OCI-LY7 (cell line): Measurements from ENCODE around the gene SOX18. TPM values are rescaled to one million over a fixed set of nuclear protein-coding genes. Genes with fewer than 3 reads are reported as not detected.

Experiments
- BruUV-seq: library from RNA; stranded (reverse); fragments of 400-500 nt; replicated peaks from 2 replicates; lab custom pipeline; 2021; lab: Mats Ljungman, UMichigan
- CTCF ChIA-PET: fragments of 300-600 bp; sonication (Branson Sonifier 250); formaldehyde crosslinking; loops from one replicate; lab custom pipeline; 2022; ENCODE audit warnings: antibody characterized with exemption; ENCODE audit not compliant: unreplicated experiment; lab: Charles Lee
- POLR2A ChIA-PET: fragments of 300-600 bp; sonication (Branson Sonifier 250); formaldehyde crosslinking; loops from one replicate; lab custom pipeline; 2022; ENCODE audit warnings: antibody characterized with exemption; lab: Charles Lee
- DNase-seq: peaks from one replicate; pipeline ENCODE4 v3.0.0-alpha.2; 2015; ENCODE audit warnings: low spot score
- H2AFZ ChIP-seq: fragments of 200-600 bp; sonication (generic), shearing (Covaris generic); 2 replicates; pipeline ENCODE4 v1.6.1; 2014; ENCODE audit warnings: mild to moderate bottlenecking, antibody characterized with exemption, low read length, moderate library complexity
- H3K27ac ChIP-seq: fragments of 200-600 bp; sonication (generic); 2 replicates; pipeline ENCODE4 v1.5.1; 2014; ENCODE audit warnings: mixed run types, low read depth, mild to moderate bottlenecking, moderate library complexity, low read length, inconsistent platforms; ENCODE audit not compliant: poor library complexity, severe bottlenecking
- H3K36me3 ChIP-seq: fragments of 200-600 bp; sonication (generic); 2 replicates; pipeline ENCODE4 v1.6.1; 2014; ENCODE audit warnings: mild to moderate bottlenecking, antibody characterized with exemption, low read length, moderate library complexity, mixed read lengths; ENCODE audit not compliant: insufficient read depth
- H3K4me1 ChIP-seq: fragments of 200-600 bp; sonication (generic); 2 replicates; pipeline ENCODE4 v1.5.1; 2014; ENCODE audit warnings: mild to moderate bottlenecking, low read length; ENCODE audit not compliant: insufficient read depth, poor library complexity, severe bottlenecking
- H3K4me2 ChIP-seq: fragments of 200-600 bp; sonication (generic); 2 replicates; pipeline ENCODE4 v1.6.1; 2014; ENCODE audit warnings: mild to moderate bottlenecking, low read length
- H3K4me3 ChIP-seq: fragments of 200-600 bp; sonication (generic); 2 replicates; pipeline ENCODE4 v1.5.1; 2014; ENCODE audit warnings: mild to moderate bottlenecking, low read depth, low read length; ENCODE audit not compliant: poor library complexity, severe bottlenecking
- H3K79me2 ChIP-seq: fragments of 200-600 bp; sonication (generic); 2 replicates; pipeline ENCODE4 v1.6.1; 2016; ENCODE audit warnings: low read depth, mild to moderate bottlenecking, low read length, moderate library complexity, mixed read lengths; ENCODE audit not compliant: insufficient read depth
- H3K9me2 ChIP-seq: fragments of 200-600 bp; sonication (generic); 2 replicates; pipeline ENCODE4 v1.6.1; 2016; ENCODE audit warnings: mild to moderate bottlenecking, low read length, mixed read lengths; ENCODE audit not compliant: insufficient read depth
- H3K9me3 ChIP-seq: fragments of 200-600 bp; sonication (generic); 2 replicates; pipeline ENCODE4 v1.6.1; 2014; ENCODE audit warnings: mild to moderate bottlenecking, mixed run types, low read length, mixed read lengths
- H4K20me1 ChIP-seq: fragments of 200-600 bp; sonication (generic); 2 replicates; pipeline ENCODE4 v1.6.1; 2014; ENCODE audit warnings: mild to moderate bottlenecking, antibody characterized with exemption, low read length, moderate library complexity, mixed read lengths; ENCODE audit not compliant: insufficient read depth
- EZH2phosphoT487 ChIP-seq: fragments of 200-600 bp; sonication (generic); IDR thresholded peaks from 2 replicates; pipeline ENCODE4 v1.6.1; 2018; ENCODE audit warnings: low read depth, borderline replicate concordance, mild to moderate bottlenecking, mixed run types, antibody characterized with exemption, low read length, moderate library complexity, mixed read lengths
- intact Hi-C: fragments of 100-400 bp; cut with micrococcal nuclease; formaldehyde crosslinking; loops from one replicate; pipeline ENCODE4 v1.10.0; 2022; ENCODE audit not compliant: unreplicated experiment
- total RNA-seq, 2 experiments: library from RNA; depleted of rRNA in 1 of 2; stranded (reverse); fragments of >200 nt in 1 of 2; shearing (Covaris generic) in 1 of 2; gene quantifications; 2 replicates each; pipeline ENCODE4 v1.2.3, GENCODE V29; 2014 to 2022
- TF ChIP-seq, protein P1 (sequence below): fragments of 200-600 bp; sonication (generic); conservative IDR thresholded peaks from 2 replicates; pipeline ENCODE4 v1.5.1; 2014; ENCODE audit warnings: mild to moderate bottlenecking, antibody characterized with exemption, low read length, moderate library complexity, mixed read lengths

The SOX18 gene
- total RNA-seq, 2 experiments from 2014 or later: not detected

GRCh38 chr20:64077094-64077493 is 27.7 kb upstream of the SOX18 start:
- peaks cover 39% of the 10 kb centered on the region; the same call in 1 of the 2 replicates for H3K36me3 ChIP-seq
- no peaks in the 10 kb centered on the region for H4K20me1 ChIP-seq
- H3K27ac ChIP-seq: peak overlapping the region; percentile 97
- peak; percentile 82 for DNase-seq
- no peak for TF ChIP-seq EZH2phosphoT487
- TF ChIP-seq, protein P1, sequence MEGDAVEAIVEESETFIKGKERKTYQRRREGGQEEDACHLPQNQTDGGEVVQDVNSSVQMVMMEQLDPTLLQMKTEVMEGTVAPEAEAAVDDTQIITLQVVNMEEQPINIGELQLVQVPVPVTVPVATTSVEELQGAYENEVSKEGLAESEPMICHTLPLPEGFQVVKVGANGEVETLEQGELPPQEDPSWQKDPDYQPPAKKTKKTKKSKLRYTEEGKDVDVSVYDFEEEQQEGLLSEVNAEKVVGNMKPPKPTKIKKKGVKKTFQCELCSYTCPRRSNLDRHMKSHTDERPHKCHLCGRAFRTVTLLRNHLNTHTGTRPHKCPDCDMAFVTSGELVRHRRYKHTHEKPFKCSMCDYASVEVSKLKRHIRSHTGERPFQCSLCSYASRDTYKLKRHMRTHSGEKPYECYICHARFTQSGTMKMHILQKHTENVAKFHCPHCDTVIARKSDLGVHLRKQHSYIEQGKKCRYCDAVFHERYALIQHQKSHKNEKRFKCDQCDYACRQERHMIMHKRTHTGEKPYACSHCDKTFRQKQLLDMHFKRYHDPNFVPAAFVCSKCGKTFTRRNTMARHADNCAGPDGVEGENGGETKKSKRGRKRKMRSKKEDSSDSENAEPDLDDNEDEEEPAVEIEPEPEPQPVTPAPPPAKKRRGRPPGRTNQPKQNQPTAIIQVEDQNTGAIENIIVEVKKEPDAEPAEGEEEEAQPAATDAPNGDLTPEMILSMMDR: no peak
- peaks cover 13% of the 10 kb centered on the region; the same call in 1 of the 2 replicates for H3K79me2 ChIP-seq
- CTCF ChIA-PET: no interaction called here
- no peaks in the 10 kb centered on the region for H3K9me2 ChIP-seq
- intact Hi-C loops: loop anchor here (5.0 kb wide), 2 partner anchors 95 to 450 kb away; partner anchors contain the start of genes GMEB2 and PRPF6
- H3K4me1 ChIP-seq: peaks cover 37% of the 10 kb centered on the region
- POLR2A ChIA-PET: interaction anchor here (1.6 kb wide), 1 partner anchor 11 kb away, joined by 3 read pairs; no protein-coding TSS in a partner anchor
- peak overlapping the region; percentile 90 for H3K4me2 ChIP-seq
- no peaks in the 10 kb centered on the region for H3K9me3 ChIP-seq
- H2AFZ ChIP-seq: no peak overlapping the region
- no TSS peak for BruUV-seq
- peak overlapping the region; percentile 94 for H3K4me3 ChIP-seq

- Histone ChIP-seq H2AFZ (no peak overlapping the region), H3K79me2 (peaks cover 13% of the 10 kb centered on the region; the same call in 1 of the 2 replicates), H4K20me1 (no peaks in the 10 kb centered on the region), H3K4me1 (peaks cover 43% of the 10 kb centered on the region), H3K4me3 (peak overlapping the region; percentile 94), H3K9me3 (no peaks in the 10 kb centered on the region), H3K27ac (peak overlapping the region; percentile 97), H3K4me2 (peak overlapping the region; percentile 90), H3K36me3 (peaks cover 43% of the 10 kb centered on the region; the same call in 1 of the 2 replicates), H3K9me2 (no peaks in the 10 kb centered on the region)
- CTCF ChIA-PET: no interaction called here
- POLR2A ChIA-PET: interaction anchor here (1.0 to 1.6 kb wide), 2 partner anchors 10 to 22 kb away, joined by 3 read pairs; no protein-coding TSS in a partner anchor
- DNase-seq: no peak
- no TSS peak for BruUV-seq
- intact Hi-C loops: loop anchor here (5.0 kb wide), 2 partner anchors 94 to 449 kb away; partner anchors contain the start of genes GMEB2 and PRPF6
- TF ChIP-seq, protein P1: no peak
- no peak for TF ChIP-seq EZH2phosphoT487
Observed at GRCh38 chr20:64076061-64076997, 26.9 kb upstream of the SOX18 start.
